ENCODE measurements around the gene GGA3. TPM values are rescaled to one million over a fixed set of nuclear protein-coding genes. Genes with fewer than 3 reads are reported as not detected.

GGA3 gene
- total and polyA plus RNA-seq, 10 of the 15 experiments (the other 5 are each of a cell fraction or from before 2014, with no cell fraction given): 7.0 to 57.5 (median 34.0) TPM

DNA sequence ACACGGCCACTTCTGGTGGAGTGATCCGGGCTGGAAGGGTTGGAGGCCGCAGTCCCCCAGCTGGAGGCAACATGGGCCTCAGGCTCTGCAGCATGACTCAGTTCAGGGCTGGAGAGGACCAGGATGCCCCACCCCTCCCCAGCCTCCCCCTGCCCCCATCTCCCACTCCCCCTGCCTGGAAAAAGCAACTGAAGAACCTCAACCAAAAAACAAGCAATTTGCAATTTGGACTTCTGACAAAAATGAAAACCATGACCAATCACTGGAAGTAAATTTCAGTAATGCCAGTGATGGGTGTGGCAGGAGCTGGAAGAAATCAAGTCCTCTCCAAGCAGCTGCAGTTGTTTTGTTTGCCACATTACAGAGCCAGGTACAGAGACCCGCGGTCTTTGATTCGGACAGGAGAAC, 16.3 kb upstream of the GGA3 start (continued):
- TF ChIP-seq, protein P1, sequence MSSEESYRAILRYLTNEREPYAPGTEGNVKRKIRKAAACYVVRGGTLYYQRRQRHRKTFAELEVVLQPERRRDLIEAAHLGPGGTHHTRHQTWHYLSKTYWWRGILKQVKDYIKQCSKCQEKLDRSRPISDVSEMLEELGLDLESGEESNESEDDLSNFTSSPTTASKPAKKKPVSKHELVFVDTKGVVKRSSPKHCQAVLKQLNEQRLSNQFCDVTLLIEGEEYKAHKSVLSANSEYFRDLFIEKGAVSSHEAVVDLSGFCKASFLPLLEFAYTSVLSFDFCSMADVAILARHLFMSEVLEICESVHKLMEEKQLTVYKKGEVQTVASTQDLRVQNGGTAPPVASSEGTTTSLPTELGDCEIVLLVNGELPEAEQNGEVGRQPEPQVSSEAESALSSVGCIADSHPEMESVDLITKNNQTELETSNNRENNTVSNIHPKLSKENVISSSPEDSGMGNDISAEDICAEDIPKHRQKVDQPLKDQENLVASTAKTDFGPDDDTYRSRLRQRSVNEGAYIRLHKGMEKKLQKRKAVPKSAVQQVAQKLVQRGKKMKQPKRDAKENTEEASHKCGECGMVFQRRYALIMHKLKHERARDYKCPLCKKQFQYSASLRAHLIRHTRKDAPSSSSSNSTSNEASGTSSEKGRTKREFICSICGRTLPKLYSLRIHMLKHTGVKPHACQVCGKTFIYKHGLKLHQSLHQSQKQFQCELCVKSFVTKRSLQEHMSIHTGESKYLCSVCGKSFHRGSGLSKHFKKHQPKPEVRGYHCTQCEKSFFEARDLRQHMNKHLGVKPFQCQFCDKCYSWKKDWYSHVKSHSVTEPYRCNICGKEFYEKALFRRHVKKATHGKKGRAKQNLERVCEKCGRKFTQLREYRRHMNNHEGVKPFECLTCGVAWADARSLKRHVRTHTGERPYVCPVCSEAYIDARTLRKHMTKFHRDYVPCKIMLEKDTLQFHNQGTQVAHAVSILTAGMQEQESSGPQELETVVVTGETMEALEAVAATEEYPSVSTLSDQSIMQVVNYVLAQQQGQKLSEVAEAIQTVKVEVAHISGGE (CRISPR knock-in tag; IDR thresholded peaks at IDR 0.05): no peak

DNA sequence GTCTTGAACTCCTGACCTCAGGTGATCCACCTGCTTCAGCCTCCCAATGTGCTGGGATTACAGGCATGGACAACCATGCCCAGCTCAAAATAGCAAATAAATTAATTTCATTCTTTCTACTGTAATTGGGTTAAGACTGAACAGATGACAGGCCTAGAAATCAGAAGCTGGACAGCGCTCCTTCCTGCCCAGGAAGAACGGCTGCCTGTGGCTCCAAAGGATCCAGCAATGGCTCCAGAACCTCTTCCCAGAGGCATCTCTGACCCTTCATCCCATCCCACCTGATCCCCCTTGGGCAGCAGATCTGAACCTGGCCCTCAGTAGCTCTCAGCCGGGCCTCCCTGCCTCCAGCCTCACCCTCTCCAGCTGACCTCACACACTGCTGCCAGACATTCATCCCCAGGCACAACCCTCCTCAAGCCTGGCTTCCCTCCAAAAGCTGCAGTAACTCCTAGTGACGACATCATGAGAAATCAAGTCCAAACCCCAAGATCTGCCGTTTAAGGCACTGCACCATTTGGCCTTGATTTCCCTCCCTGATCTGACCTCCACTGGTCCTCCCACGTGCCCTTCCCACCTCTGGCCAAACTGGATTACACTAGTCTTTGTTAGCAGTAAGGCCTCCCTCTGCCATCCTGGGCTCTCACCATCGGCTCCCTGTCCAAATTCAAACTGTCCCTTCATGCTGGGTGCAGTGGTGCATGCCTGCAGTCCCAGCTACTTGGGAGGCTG, 12.7 kb upstream of the GGA3 start:
- Histone ChIP-seq H3K4me2 (ENCODE audit: control insufficient read depth, insufficient read depth) (no peak overlapping the region), H3K9ac (ENCODE audit: control insufficient read depth, insufficient read depth, low read length) (no peak overlapping the region), H3K9me3 (replicated peaks; ENCODE audit: control insufficient read depth, insufficient read depth, low read length) (no peaks in the 10 kb centered on the region), H3K27me3 (replicated peaks in 1 of 2; ENCODE audit: control insufficient read depth in 2 of 2, insufficient read depth in 2 of 2, low read length in 1 of 2) (no peaks in the 10 kb centered on the region), H3K4me1 (ENCODE audit: control insufficient read depth, insufficient read depth, low read length) (peaks cover 20% of the 10 kb centered on the region), H3K79me2 (ENCODE audit: control insufficient read depth, insufficient read depth, low read length) (peaks cover 30% of the 10 kb centered on the region), H3K36me3 (ENCODE audit: control insufficient read depth in 2 of 2, insufficient read depth in 2 of 2, low read length in 1 of 2) (peaks cover 13 to 19% of the 10 kb centered on the region in 2 experiments; a peak in 3 of 4 replicates), H3K4me3 (no peak overlapping the region), H2AFZ (ENCODE audit: control insufficient read depth, low read depth, low read length) (no peak overlapping the region), H3K27ac (ENCODE audit: control insufficient read depth, insufficient read depth) (no peak overlapping the region), H4K20me1 (ENCODE audit: control insufficient read depth, insufficient read depth) (no peaks in the 10 kb centered on the region)
- ChIA-PET SMC1A (ENCODE audit: uncharacterized antibody, unreplicated experiment) (interaction anchor here (1.2 to 2.8 kb wide), 3 partner anchors 11 to 106 kb away, joined by 3 to 6 read pairs (median 4); partner anchors contain the start of gene SLC25A19), RAD21 (ENCODE audit: unreplicated experiment) (interaction anchor here (1.4 kb wide), 1 partner anchor 15 kb away, joined by 4 read pairs; the partner anchor contains the start of gene SLC25A19), CTCF (interaction anchor here (0.6 to 4.6 kb wide), 3 partner anchors 13 to 138 kb away, joined by 3 to 58 read pairs (median 3); partner anchors contain the start of genes GGA3 and MRPS7), POLR2A (interaction anchor here (0.6 to 6.4 kb wide), 2 partner anchors 13 to 134 kb away, joined by 3 to 73 read pairs; partner anchors contain the start of genes GGA3 and MRPS7)
- WGBS (ENCODE audit: insufficient coverage, insufficient replicate concordance, low lambda C conversion rate, missing lambda C conversion rate): 71% methylated on average over 7 of the region's 7 CpGs
- ATAC-seq (no peak), DNase-seq (ENCODE audit: low read depth, low spot score) (no peak), FAIRE-seq (no peak)
- TF ChIP-seq, protein P2, sequence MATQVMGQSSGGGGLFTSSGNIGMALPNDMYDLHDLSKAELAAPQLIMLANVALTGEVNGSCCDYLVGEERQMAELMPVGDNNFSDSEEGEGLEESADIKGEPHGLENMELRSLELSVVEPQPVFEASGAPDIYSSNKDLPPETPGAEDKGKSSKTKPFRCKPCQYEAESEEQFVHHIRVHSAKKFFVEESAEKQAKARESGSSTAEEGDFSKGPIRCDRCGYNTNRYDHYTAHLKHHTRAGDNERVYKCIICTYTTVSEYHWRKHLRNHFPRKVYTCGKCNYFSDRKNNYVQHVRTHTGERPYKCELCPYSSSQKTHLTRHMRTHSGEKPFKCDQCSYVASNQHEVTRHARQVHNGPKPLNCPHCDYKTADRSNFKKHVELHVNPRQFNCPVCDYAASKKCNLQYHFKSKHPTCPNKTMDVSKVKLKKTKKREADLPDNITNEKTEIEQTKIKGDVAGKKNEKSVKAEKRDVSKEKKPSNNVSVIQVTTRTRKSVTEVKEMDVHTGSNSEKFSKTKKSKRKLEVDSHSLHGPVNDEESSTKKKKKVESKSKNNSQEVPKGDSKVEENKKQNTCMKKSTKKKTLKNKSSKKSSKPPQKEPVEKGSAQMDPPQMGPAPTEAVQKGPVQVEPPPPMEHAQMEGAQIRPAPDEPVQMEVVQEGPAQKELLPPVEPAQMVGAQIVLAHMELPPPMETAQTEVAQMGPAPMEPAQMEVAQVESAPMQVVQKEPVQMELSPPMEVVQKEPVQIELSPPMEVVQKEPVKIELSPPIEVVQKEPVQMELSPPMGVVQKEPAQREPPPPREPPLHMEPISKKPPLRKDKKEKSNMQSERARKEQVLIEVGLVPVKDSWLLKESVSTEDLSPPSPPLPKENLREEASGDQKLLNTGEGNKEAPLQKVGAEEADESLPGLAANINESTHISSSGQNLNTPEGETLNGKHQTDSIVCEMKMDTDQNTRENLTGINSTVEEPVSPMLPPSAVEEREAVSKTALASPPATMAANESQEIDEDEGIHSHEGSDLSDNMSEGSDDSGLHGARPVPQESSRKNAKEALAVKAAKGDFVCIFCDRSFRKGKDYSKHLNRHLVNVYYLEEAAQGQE (IDR thresholded peaks at IDR 0.05; ENCODE audit: low read depth, low read length): peak; percentile 52; the same call in 1 of the 2 replicates
- TF ChIP-seq POLR2A (IDR thresholded peaks at IDR 0.05; ENCODE audit: low read depth, low read length) (peak; percentile 41; the same call in 1 of the 2 replicates), PML (IDR thresholded peaks at IDR 0.05; ENCODE audit: low read length) (no peak)
- in situ Hi-C loops (cut with MboI) (loop anchor here (5.0 kb wide), 1 partner anchor 138 kb away; no protein-coding TSS in a partner anchor), intact Hi-C loops (cut with micrococcal nuclease; ENCODE audit: unreplicated experiment) (no loop called here)
- BruUV-seq (replicated peaks): no TSS peak

Data from GM12878 (cell line).